K562 (cell line): ENCODE measurements around the gene ANO2. TPM values are rescaled to one million over a fixed set of nuclear protein-coding genes. Genes with fewer than 3 reads are reported as not detected.

Source experiments
- ATAC-seq: fragments of 200-7000 bp; cut with Tn5 transposase; 3 replicates; pipeline ENCODE4 v1.9.1; 2020; ENCODE audit warnings: moderate library complexity
- BruUV-seq: library from RNA; stranded (reverse); fragments of 400-500 nt; replicated peaks from 2 replicates; lab custom pipeline; 2021; lab: Mats Ljungman, UMichigan
- CTCF ChIA-PET: fragments of 300-600 bp; formaldehyde crosslinking; extraction: SDS; loops from one replicate; lab custom pipeline; 2021; ENCODE audit warnings: low intra/inter-chr PET ratio; lab: Yijun Ruan, JAX
- POLR2A ChIA-PET: fragments of 300-600, 350-650 bp; sonication (Branson Sonifier 250); formaldehyde crosslinking; extraction: SDS; loops from one replicate; lab custom pipeline; 2021; ENCODE audit warnings: antibody characterized with exemption, inconsistent platforms; lab: Yijun Ruan, JAX
- DNase-seq, 4 experiments: peaks; one replicate each; pipeline versions ENCODE4 v3.0.0 to v3.0.0-alpha.2; 2011 to 2018; ENCODE audit warnings: low spot score in 3 of 4, mixed read lengths in 3 of 4; ENCODE audit errors: extremely low read depth in 1 of 4
- FAIRE-seq: peaks from 2 replicates; lab custom pipeline; 2011; peaks lifted over from hg19 to GRCh38; lab: Jason Lieb, UNC
- H2AFZ ChIP-seq: 2 replicates; pipeline ENCODE4 v1.6.0; 2011; ENCODE audit warnings: low read depth, low read length, control low read depth, inconsistent platforms
- H3K27ac ChIP-seq: fragments of 200-600 bp; 3 replicates; pipeline ENCODE4 v1.8.0; 2011; ENCODE audit warnings: low read depth, mild to moderate bottlenecking, control low read depth, inconsistent platforms, low read length, moderate library complexity, mixed read lengths; ENCODE audit errors: extremely low read depth
- H3K27me3 ChIP-seq, 2 experiments: fragments of 300-600 bp in 1 of 2; 2 replicates in 1 of 2; 3 replicates in 1 of 2; pipeline versions ENCODE4 v1.6.0 to v1.8.0; 2011; ENCODE audit warnings: inconsistent platforms in 2 of 2, low read length in 2 of 2, mild to moderate bottlenecking in 1 of 2, mixed read lengths in 1 of 2, moderate library complexity in 1 of 2; ENCODE audit not compliant: control insufficient read depth in 2 of 2, insufficient read depth in 2 of 2
- H3K36me3 ChIP-seq: fragments of 300-600 bp; 3 replicates; pipeline ENCODE4 v1.8.0; 2011; ENCODE audit warnings: mild to moderate bottlenecking, low read length, inconsistent platforms; ENCODE audit not compliant: control insufficient read depth, insufficient read depth
- H3K4me1 ChIP-seq, 2 experiments: fragments of 200-600 bp in 1 of 2; replicated peaks in 1 of 2; 2 replicates in 1 of 2; 3 replicates in 1 of 2; pipeline versions ENCODE4 v1.5.1 to v1.8.0; 2011; ENCODE audit warnings: inconsistent platforms in 2 of 2, low read length in 2 of 2, mild to moderate bottlenecking in 1 of 2, mixed read lengths in 1 of 2, moderate library complexity in 1 of 2; ENCODE audit not compliant: control insufficient read depth in 2 of 2, insufficient read depth in 2 of 2
- H3K4me2 ChIP-seq: 2 replicates; pipeline ENCODE4 v1.6.1; 2011; ENCODE audit warnings: low read length, control low read depth, inconsistent platforms, mixed read lengths; ENCODE audit not compliant: insufficient read depth
- H3K4me3 ChIP-seq: fragments of 200-600 bp; sonication (generic), shearing (Covaris generic); 2 replicates; pipeline ENCODE4 v1.5.1; 2016; ENCODE audit warnings: control low read depth, inconsistent platforms
- H3K79me2 ChIP-seq: fragments of 200-600 bp; 3 replicates; pipeline ENCODE4 v1.8.0; 2011; ENCODE audit warnings: low read length, inconsistent platforms; ENCODE audit not compliant: control insufficient read depth, insufficient read depth
- H3K9ac ChIP-seq, 2 experiments: 2 replicates each; pipeline versions ENCODE4 v1.6.0 to v1.6.1; 2011; ENCODE audit warnings: low read depth in 2 of 2, low read length in 2 of 2, control low read depth in 1 of 2, inconsistent platforms in 1 of 2, mild to moderate bottlenecking in 1 of 2, mixed read lengths in 1 of 2; ENCODE audit not compliant: insufficient read depth in 1 of 2
- H3K9me1 ChIP-seq: one replicate; pipeline ENCODE4 v1.6.0; 2011; ENCODE audit warnings: inconsistent platforms, mild to moderate bottlenecking, low read length, moderate library complexity; ENCODE audit not compliant: control insufficient read depth, insufficient read depth
- H3K9me3 ChIP-seq: replicated peaks from 2 replicates; pipeline ENCODE4 v1.5.1; 2011; ENCODE audit warnings: low read depth, low read length, inconsistent platforms; ENCODE audit not compliant: control insufficient read depth, insufficient read depth
- H4K20me1 ChIP-seq: replicated peaks from 2 replicates; pipeline ENCODE4 v1.6.1; 2011; ENCODE audit warnings: low read length, inconsistent platforms, mixed read lengths; ENCODE audit not compliant: control insufficient read depth, insufficient read depth
- CEBPB ChIP-seq: fragments of 450-650 bp; IDR thresholded peaks from 2 replicates; pipeline ENCODE4 v1.6.1; 2016; ENCODE audit warnings: missing genetic modification characterization, missing compliant biosample characterization
- MECOM ChIP-seq: fragments of 250-450 bp; sonication (Bioruptor Pico); IDR thresholded peaks from 2 replicates; pipeline ENCODE4 v1.8.0; 2022; ENCODE audit warnings: inconsistent platforms
- RFX7 ChIP-seq: fragments of 250-450 bp; sonication (Bioruptor Pico); IDR thresholded peaks from 2 replicates; pipeline ENCODE4 v1.5.1; 2021; ENCODE audit warnings: mild to moderate bottlenecking
- ZBTB1 ChIP-seq: sonication (generic); formaldehyde crosslinking; IDR thresholded peaks from 2 replicates; pipeline ENCODE4 v1.8.1; 2023; ENCODE audit warnings: missing genetic modification reagents, low read depth, mild to moderate bottlenecking, borderline replicate concordance
- ZNF263 ChIP-seq: sonication (generic); formaldehyde crosslinking; IDR thresholded peaks from 2 replicates; pipeline ENCODE4 v1.8.0; 2022; ENCODE audit warnings: mild to moderate bottlenecking, missing genetic modification reagents, borderline replicate concordance
- WGBS: fragments of 100-300 bp; shearing (Covaris generic); methylation state at CpG from one replicate; pipeline ENCODE4 v1.1.6; 2016; ENCODE audit warnings: low coverage, mixed read lengths; ENCODE audit not compliant: insufficient coverage; ENCODE audit errors: missing lambda C conversion rate; 5-methylcytosine and 5-hydroxymethylcytosine counted together
- in situ Hi-C: fragments of 300-500 bp; cut with MboI; formaldehyde crosslinking; loops from 4 replicates; pipeline ENCODE4 v1.15.0; 2018; ENCODE audit warnings: inconsistent platforms, mixed read lengths
- intact Hi-C: fragments of 100-400 bp; cut with micrococcal nuclease; formaldehyde crosslinking; loops from 2 replicates; pipeline ENCODE4 v1.14.2; 2022
- polyA plus RNA-seq, 8 experiments: library from polyadenylated mRNA; depleted of rRNA in 4 of 8; stranded (reverse) in 5 of 8; unstranded in 3 of 8; fragments of >200 nt; fragmentation: Nextera tagmentation in 2 of 8; fragmentation: Illumina TruSeq in 1 of 8; extraction: Ambion mirVana in 2 of 8; extraction: Trizol in 1 of 8; gene quantifications; 2 replicates each; pipeline versions ENCODE4 v1.2.1 to v1.2.3, GENCODE V29; 2011 to 2014; ENCODE audit warnings: inconsistent platforms in 1 of 8, missing spikeins in 1 of 8
- total RNA-seq, 7 experiments: library from RNA; depleted of rRNA in 6 of 7; stranded (reverse); fragments of >200 nt in 6 of 7; fragmentation: Illumina TruSeq in 2 of 7; extraction: Trizol in 2 of 7; gene quantifications; 2 replicates each; pipeline versions ENCODE4 v1.2.1 to v1.2.3, GENCODE V29; 2011 to 2021; ENCODE audit warnings: low replicate concordance in 1 of 7
- TF ChIP-seq, protein P1 (sequence below), 2 experiments: fragments of 250-450 bp in 1 of 2; fragments of 450-650 bp in 1 of 2; sonication (Bioruptor Pico) in 1 of 2; IDR thresholded peaks; 2 replicates each; pipeline versions ENCODE4 v1.6.1 to v1.8.0; 2016 to 2021; ENCODE audit warnings: mild to moderate bottlenecking in 2 of 2, moderate library complexity in 2 of 2, missing compliant biosample characterization in 1 of 2, missing genetic modification characterization in 1 of 2
- TF ChIP-seq, protein P2 (sequence below): fragments of 250-450 bp; sonication (Bioruptor Pico); IDR thresholded peaks from 2 replicates; pipeline ENCODE4 v1.5.0; 2021
- TF ChIP-seq, protein P3 (sequence below): fragments of 250-450 bp; sonication (Bioruptor Pico); IDR thresholded peaks from 2 replicates; pipeline ENCODE4 v1.8.0; 2022; ENCODE audit warnings: inconsistent platforms, mild to moderate bottlenecking, moderate library complexity, borderline replicate concordance

The ANO2 gene
- total and polyA plus RNA-seq, 9 of the 15 experiments (the other 6 are each of a cell fraction or from before 2014, with no cell fraction given) = 0.64 TPM; not detected in 8

DNA sequence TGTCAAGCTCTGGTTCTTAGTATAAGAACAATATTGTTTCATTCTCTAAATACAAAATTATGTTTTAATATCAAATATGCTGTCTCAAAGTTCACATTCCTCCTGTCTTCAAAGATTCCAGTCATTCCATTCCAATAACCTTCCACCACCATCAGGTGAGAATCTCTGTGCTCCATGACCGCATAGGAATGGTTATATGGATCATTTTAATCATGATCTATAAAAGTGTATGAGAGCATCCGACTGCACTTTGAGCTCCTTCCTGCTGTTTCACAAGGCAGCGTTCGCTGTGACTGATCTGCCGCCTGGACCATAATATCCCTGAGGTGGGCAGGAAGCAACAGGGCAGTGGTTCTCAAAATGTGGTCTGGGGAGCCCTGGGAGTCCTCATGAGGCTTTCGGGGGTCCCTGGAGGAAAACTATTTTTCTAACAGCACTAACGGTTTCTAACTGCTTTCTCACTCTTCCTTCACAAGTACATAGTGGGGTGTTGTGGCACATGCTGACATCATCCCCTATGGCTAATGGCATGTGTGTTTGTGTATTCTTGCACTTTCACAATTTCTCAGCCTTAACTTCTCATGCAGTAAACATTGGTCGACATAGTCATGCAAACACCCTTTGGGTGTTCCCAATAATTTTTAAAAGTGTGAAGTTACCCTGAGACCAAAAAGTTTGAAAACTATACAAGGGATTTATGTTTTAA, 137.4 kb downstream of the ANO2 start:
- H3K79me2 ChIP-seq = no peaks in the 10 kb centered on the region
- in situ Hi-C loops = no loop called here
- H3K9ac ChIP-seq = no peak overlapping the region
- ChIA-PET CTCF (no interaction called here), POLR2A (no interaction called here)
- intact Hi-C loops = no loop called here
- no peaks in the 10 kb centered on the region for H3K4me1 ChIP-seq
- TF ChIP-seq ZBTB1 (CRISPR knock-in tag) (no peak), MECOM (CRISPR knock-in tag) (no peak), ZNF263 (CRISPR knock-in tag) (no peak), CEBPB (tag) (no peak), RFX7 (CRISPR knock-in tag) (no peak)
- TF ChIP-seq, protein P1, sequence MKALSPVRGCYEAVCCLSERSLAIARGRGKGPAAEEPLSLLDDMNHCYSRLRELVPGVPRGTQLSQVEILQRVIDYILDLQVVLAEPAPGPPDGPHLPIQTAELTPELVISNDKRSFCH (CRISPR knock-in tag; IDR thresholded peaks at IDR 0.05) = no peak
- TF ChIP-seq, protein P1 (tag; IDR thresholded peaks at IDR 0.05) = no peak
- TF ChIP-seq, protein P2, sequence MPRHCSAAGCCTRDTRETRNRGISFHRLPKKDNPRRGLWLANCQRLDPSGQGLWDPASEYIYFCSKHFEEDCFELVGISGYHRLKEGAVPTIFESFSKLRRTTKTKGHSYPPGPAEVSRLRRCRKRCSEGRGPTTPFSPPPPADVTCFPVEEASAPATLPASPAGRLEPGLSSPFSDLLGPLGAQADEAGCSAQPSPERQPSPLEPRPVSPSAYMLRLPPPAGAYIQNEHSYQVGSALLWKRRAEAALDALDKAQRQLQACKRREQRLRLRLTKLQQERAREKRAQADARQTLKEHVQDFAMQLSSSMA (CRISPR knock-in tag) = no peak
- TF ChIP-seq, protein P3, sequence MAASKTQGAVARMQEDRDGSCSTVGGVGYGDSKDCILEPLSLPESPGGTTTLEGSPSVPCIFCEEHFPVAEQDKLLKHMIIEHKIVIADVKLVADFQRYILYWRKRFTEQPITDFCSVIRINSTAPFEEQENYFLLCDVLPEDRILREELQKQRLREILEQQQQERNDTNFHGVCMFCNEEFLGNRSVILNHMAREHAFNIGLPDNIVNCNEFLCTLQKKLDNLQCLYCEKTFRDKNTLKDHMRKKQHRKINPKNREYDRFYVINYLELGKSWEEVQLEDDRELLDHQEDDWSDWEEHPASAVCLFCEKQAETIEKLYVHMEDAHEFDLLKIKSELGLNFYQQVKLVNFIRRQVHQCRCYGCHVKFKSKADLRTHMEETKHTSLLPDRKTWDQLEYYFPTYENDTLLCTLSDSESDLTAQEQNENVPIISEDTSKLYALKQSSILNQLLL (CRISPR knock-in tag) = no peak
- FAIRE-seq (no peak), ATAC-seq (no peak), DNase-seq (no peak)
- no peak overlapping the region for H3K27ac ChIP-seq
- H2AFZ ChIP-seq = no peak overlapping the region
- no peak overlapping the region for H3K4me3 ChIP-seq
- H3K27me3 ChIP-seq = peaks cover 3 to 18% of the 10 kb centered on the region in 2 experiments; a peak in 3 of 5 replicates
- BruUV-seq = no TSS peak
- H4K20me1 ChIP-seq = no peaks in the 10 kb centered on the region
- WGBS = 0% methylated on average over 8 of the region's 8 CpGs
- no peaks in the 10 kb centered on the region for H3K36me3 ChIP-seq
- H3K4me2 ChIP-seq = no peak overlapping the region
- H3K9me1 ChIP-seq = no peaks in the 10 kb centered on the region
- no peaks in the 10 kb centered on the region for H3K9me3 ChIP-seq
